HG03159 (cell line): Measurements from ENCODE around the gene ABHD5.

Source experiments
- ATAC-seq: cut with Tn5 transposase; IDR thresholded peaks from one replicate; pipeline ENCODE4 v1.9.1; 2021; ENCODE audit warnings: mild to moderate bottlenecking, moderate library complexity; ENCODE audit not compliant: unreplicated experiment

Gene ABHD5

DNA sequence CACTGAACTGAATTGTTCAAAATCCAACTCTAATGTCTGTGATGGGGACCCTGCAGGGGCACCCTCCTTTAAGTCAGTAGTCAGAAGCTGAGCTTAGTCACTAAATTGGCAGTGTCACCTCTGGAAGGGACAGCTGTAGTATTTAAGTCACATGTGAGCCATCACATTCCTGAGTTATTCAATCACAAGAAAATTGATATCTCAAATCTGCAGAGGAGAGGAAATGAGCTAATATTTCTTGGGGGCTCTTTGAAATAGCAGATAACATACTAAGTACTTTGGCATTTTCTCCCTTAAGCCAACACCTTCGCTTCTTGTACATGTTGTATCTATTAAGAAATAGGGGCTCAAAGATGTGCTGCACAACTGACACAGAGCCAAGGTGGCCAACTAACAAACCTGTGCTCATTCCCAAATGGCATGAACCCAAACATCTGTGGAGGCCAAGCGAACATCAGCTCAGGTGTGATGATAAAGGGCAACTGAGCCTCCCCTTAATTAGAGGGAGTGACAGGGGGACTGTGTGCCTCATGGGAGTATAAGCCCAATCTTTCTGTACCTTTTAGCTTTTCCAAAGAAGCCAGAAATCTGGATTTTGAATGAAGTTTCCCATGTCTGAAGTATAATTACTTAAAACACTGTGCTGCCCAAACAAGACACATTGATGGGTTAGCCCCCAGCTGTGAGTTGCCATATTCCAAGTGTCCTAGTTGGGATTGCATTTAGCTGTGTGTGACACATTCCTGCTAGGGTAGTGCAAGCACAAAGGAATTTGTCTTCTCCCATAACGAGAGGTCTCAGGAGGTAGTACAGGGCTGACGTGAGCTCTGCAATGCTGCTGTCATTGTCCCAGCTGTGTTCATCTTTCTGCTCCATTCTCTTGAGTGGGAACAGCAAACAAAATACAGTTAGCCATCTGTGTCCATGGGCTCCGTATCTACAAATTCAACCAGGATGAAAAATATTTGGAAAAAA is 63.3 kb downstream of the ABHD5 start:
- ATAC-seq: no peak

DNA sequence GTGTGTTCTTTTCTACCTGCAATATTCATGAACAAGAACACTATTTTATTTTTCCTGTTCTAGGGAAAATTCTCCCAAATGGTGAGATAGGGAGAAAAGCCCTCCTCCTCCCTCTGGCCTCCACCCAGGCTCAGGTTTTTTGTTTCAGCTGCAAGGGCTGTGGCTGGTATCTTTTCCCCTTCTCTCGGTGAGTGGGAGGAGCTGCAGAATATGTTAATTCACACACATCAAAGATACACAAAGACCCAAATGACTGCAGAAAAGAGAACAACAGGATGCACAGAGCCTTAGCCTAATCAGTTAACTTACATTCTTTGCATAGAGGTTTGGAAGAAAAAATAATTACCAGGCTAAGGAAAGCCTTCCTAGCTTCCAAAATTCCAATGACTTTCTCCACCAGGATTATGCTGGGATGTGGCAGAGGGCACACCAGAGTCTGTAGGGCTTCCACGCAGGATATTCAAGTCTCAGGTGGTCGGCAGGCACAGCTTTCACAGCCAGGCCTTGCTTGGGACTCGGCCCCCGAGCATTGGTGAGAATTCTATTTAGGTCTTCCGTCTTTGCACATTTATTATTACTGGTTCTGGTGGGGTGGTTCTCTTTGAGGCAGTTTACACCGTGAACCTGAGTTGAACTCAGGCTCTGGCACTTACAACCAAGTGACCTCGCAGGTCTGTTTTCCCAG is 64.9 kb downstream of the ABHD5 start:
- no peak for ATAC-seq

DNA sequence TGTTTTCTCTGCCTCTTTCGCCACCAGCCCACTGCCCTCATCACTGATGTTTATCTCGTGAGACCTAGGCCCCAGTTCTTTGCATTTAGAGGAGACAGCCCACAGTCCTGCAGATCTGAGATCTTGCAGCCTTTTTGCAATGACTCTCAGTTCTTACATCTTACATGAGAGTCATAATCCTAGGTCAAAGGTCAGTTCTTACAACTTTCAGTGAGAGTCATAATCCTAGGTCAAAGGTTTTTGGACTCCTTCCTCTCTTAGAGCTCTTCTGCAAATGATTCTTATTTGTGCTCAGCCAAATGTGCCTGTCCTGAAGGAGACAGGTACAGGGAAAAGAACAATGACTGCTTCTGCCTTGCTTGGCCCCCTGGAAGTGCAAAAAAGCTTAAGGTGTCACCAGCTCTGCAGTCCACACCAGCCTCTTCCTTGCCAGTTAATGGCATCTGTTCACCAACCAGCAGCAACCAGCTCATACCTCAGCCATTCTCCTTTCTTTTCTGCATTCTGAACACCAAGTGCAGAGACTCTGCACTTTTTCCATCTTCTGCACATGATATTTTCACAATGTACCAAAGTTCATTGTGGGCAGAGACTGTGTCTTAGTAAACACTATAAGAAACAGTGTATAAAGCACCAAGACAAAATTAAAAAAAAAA is 67.1 kb downstream of the ABHD5 start:
- no peak for ATAC-seq

GRCh38 chr3:43758592-43759225 is 68.0 kb downstream of the ABHD5 start:
- ATAC-seq: no peak

DNA sequence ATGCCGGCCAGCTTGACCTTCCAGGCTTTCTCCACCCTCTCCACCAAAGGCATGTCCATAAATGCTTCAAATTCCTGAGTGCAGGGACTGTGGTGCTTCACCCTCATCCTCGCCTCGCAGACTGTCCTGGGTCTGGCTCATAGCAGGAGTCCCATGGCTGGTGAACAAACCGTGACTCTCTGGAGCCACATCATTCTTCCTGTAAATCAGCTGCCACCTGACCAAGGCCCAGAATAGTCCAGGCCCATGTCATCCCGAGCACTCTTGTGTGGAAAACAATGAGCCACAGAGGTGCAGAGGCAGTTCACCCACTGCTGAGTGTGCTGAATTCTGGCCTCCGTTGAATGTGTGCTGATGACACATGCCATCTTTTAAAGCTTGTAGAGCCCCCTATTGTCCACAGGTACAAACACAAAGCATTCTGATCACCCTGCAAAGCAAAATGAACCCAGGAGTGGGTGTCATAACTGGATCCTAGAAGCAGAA is 68.6 kb downstream of the ABHD5 start:
- no peak for ATAC-seq

DNA sequence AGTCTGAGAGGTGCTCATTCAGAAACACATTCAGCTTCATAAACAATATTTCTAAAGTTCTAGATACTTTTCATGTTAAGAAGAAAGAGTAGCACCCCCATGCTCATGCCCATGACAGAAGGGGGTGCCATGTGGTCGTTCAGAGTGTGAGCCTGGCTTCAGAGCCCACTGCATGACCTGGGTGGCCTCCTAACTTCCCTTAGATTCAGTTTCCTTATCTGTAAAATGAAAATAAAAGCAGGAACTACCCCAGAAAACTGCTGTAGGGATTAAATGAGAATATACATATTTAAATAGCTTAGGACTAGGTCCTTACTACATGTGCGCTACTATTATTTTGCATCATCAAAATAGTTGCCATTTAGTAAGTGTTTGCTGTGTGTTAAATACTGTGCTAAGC is 69.2 kb downstream of the ABHD5 start:
- ATAC-seq: no peak

DNA sequence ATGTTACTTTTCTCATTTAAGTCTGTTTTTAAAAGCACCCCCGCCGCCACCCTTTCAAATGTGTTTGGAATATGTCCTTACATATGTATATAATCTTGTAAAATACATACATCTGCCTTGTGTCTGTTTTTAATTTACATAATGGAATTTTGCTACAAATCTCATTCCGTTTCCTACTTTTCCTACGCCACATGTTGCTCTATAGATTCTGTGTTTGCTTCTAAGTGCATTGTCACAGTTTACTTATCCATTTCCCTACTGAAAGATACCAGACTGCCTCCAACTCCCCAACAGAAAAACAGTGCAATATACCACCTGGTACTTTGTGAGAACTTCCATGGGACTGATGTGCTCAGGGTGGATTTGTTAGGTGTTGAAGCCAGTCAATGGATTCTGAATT is 70.2 kb downstream of the ABHD5 start:
- ATAC-seq: no peak

DNA sequence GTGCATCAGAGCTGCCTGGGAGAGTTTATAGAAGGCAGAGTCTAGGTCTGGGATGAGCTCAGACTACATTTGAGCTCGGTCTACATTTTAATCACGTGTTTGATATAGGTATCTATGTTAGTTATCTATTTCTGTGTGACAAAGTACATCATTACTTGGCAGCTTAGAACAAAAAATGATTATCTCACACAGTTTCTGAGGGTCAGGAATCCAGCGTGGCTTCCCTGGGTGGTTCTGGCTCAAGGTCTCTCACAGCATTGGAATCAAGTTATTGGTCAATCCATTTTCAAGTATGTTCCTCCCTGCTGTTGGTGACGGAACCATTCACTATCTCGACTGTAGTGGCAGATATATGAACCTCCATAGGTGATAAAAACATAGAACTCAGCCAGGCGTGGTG is 71.7 kb downstream of the ABHD5 start:
- ATAC-seq: no peak

GRCh38 chr3:43764056-43764455 is 73.3 kb downstream of the ABHD5 start:
- ATAC-seq: no peak

DNA sequence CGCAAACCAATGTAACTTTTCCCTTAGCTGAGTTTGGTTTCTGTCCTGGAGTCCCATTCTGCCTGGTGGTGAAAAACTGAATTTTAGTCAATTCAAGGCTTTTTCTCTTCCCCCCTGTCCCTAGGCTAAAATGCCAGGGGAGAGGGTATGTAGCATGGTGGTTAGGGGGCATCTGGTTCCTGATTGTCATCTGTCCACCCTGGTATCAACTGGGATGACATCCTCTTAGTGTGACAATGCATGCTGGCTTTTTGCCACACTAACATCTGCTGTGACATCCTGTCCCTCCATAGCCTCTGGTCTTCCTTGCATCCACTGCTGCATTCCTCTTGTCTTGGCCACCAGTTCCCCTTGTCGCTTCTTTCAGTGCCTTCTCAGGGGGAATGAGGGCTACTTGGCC is 73.7 kb downstream of the ABHD5 start:
- ATAC-seq: no peak

DNA sequence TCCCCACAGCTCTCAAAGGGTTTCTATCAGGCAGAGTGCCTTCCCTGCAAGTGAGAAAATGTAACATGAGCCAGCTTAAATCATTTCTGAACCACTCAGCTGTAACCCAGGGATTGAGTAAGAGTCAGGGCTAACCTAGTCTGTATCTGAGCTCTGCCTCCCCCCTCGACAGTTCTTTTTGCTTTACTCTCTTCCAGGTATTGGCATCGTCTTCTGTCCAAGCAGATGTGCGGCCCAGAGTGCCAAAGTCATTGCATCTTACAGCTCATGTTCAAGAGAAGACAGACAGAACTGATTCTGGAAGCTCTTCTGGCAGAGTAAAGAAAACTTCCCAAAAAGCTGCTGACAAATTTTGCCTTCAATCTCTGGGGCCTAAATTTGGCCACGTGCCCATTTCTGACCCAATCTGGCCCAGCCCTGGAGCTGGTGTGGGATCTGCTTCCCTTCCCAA is 74.8 kb downstream of the ABHD5 start:
- ATAC-seq: no peak

DNA sequence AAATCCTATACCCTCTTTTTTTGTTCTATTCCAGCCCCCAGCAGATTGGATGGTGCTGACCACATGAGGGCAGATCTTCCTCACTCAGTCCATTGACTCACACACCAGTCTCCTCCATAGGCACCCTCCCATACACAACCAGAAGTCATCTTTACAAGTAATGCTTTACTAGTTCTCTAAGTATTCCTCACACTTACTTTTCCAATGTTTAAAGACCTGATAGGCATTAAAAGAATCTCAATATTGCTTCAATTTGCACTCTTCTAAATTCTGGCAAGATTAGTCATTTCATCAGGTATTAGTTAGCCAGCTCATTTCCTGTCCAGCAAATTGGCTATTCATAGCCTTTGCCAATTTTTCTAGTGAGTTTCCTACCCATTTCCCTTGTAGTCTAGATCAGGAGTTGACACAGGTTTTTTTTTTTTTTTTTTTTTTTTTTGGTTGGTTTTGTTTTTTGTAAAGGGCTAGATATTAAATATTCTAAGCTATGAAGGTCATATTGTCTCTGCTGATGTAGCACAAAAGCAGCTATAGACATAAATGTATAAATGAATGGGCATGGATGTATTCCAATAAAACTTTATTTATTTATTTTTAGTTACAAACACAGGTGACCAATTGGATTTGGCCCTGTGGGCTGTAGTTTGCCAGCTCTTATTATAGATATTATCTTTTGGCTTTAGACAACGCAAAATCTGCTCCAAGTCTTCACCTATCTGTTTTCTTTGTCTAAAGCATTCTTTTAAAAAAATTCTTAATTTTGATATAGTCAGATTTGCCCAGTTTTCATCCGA is 76.1 kb downstream of the ABHD5 start:
- ATAC-seq: no peak

DNA sequence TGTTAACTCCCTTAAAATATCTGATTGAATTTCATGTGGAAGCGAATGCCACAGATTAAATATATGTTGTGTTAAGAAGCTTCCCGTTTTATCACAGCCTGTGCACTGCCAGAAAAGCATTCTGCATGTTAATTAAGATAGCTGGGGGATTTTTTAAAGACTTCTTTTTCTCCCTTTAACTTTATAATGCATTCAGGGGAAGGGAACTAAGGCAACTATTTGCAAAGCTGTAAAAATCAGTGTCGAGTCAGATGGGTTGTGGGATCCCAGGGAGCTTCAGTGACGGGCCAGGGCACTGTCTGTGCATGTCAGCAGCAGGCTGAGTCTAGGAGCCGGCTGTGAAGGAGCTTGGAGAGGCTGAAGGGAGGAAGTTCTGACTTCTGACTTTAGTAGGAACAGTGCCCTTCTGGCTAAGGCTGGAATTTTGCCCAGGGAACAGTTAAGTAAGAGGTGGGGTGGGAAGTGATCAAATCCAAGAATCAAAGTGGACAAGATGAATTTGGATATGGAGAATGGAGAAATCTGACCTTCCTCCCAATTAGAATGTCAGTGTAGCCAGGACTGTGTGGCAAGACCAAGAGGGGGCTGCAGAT is 77.7 kb downstream of the ABHD5 start:
- no peak for ATAC-seq

GRCh38 chr3:43769097-43769884 is 78.6 kb downstream of the ABHD5 start:
- ATAC-seq: peak; percentile 50

- no peak for ATAC-seq
These were observed 79.2 kb downstream of the ABHD5 start for GRCh38 chr3:43769885-43770425.

GRCh38 chr3:43770426-43771103 is 79.8 kb downstream of the ABHD5 start:
- ATAC-seq: no peak

DNA sequence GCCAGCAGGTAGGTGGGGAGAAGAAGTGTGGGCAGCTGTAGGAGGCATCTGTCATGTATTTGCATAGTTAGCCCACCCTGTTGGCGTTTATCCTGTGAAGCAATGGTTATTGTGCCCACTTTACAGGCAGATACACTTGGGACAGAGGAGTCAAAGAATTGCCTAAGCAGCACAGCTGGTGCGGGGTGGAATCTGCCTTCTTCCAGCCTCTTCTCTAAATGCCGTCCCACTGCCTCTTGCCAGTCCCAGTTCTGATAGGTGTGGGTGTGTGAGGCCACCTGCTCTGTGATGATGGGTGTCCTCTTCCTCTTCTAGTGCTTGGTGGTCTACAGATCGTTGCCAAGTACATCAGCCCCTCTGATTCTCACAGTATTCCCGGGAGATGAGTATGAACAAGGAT is 80.9 kb downstream of the ABHD5 start:
- ATAC-seq: no peak
